ENCODE measurements around the gene COL20A1.

Gene COL20A1

DNA sequence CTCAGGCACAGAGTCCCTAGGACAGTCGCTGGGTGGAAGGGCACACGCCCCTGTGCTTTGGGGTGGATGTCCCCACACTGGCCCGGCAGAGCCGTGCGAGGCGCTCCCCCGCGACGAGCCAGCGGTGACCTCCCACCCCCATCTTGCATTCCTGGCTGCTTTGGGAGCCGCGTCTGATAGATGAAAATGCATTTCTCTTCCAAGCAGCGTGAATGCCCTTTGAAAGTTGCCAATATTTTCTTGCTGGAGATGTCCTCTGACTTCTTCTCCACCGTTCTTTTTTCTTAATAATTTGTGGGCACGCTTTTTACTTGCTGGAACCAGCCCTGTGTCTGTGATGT is 29.9 kb downstream of the COL20A1 start:
- H3K9ac ChIP-seq: no peak overlapping the region
- peaks cover 0 to 5% (median 0%) of the 10 kb centered on the region in 11 experiments; a peak in 1 of 22 replicates for H4K20me1 ChIP-seq
- TF ChIP-seq Cebpa-rat (IDR thresholded peaks at IDR 0.05): no peak
- H3K4me1 ChIP-seq: peaks cover 26 to 36% (median 29%) of the 10 kb centered on the region in 10 experiments
- H3K4me3 ChIP-seq: no peak overlapping the region
- peaks cover 0 to 13% (median 0%) of the 10 kb centered on the region in 11 experiments; a peak in 9 of 22 replicates for H3K9me3 ChIP-seq (replicated peaks in 1 of 11)
- no peak overlapping the region for H3K27ac ChIP-seq
- H3K36me3 ChIP-seq: no peaks in the 10 kb centered on the region
- H3K4me2 ChIP-seq: no peak overlapping the region
- no peaks in the 10 kb centered on the region for H3K27me3 ChIP-seq

DNA sequence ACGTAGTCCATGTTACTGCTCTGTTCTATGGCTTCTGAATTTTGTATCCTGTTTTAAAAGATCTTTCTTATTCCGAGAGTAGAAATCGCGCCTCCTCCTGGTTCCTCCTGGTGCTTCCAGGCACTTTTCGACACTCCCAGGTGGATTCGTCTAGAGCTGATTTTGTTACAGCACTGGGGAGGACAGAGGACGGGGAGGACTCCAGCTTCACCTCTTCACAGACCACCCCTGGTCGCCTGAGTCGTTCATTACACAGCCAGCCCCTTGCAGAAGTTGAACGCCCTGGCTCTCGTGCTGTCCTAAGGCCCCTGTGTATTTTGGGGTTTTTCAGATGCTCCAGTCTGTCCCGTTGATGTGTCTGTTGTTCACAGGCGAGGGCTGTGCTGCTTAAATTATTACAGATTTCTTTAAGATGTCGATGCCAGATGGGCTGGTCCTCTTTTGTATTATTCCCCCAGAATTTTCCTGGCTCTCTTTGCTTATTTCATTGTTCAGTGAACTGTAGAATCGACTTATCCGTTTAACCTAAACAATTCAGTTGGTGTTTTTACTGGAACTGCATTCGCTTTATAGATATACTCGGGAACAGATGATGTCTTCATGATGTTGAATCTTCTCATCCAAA is 30.5 kb downstream of the COL20A1 start:
- no peak for TF ChIP-seq Cebpa-rat (IDR thresholded peaks at IDR 0.05)
- no peak overlapping the region for H3K9ac ChIP-seq

DNA sequence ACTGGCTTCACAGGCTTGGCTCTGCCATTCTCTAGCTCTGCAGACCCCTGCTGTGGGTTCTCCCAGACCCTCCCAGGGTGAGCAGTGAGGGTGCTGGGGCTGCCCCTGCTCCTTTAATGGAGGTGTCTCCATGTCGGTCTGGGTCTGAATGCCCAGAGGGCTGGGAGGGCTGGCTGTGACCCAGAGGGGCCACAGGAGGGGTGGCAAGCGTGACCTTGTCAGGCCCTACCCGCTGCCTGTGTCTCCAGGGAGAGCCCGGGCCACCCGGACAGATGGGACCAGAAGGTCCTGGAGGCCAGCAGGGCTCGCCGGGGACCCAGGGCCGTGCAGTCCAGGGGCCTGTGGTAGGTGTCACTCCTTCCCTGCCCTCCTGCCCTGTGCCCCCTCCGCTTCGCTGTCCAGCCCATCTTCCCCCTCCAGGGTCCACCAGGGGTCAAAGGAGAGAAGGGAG is 32.1 kb downstream of the COL20A1 start:
- no peak for TF ChIP-seq Cebpa-rat (IDR thresholded peaks at IDR 0.05)
- peaks cover 0 to 13% (median 0%) of the 10 kb centered on the region in 11 experiments; a peak in 9 of 22 replicates for H3K9me3 ChIP-seq (replicated peaks in 1 of 11)
- H3K4me3 ChIP-seq: no peak overlapping the region
- H3K9ac ChIP-seq: 0 out of 22 replicates have a peak overlapping the region, but pooled peaks of 1 of the 11 experiments have one; percentile 19
- peaks cover 0 to 8% (median 0%) of the 10 kb centered on the region in 11 experiments; a peak in 1 of 22 replicates for H4K20me1 ChIP-seq
- peaks cover 26 to 38% (median 29%) of the 10 kb centered on the region in 10 experiments for H3K4me1 ChIP-seq
- H3K27ac ChIP-seq: peak overlapping the region in 7 of 11 experiments; percentile 25 to 81 (median 77); a peak in 8 of 22 replicates
- peak overlapping the region; percentile 0 to 98 (median 90); a peak in 14 of 22 replicates for H3K4me2 ChIP-seq
- no peaks in the 10 kb centered on the region for H3K36me3 ChIP-seq
- H3K27me3 ChIP-seq: no peaks in the 10 kb centered on the region

More for the DNA sequence above, 30.5 kb downstream of the COL20A1 start:
- no peaks in the 10 kb centered on the region for H3K27me3 ChIP-seq
- H3K27ac ChIP-seq: no peak overlapping the region
- H3K4me1 ChIP-seq: peaks cover 26 to 38% (median 29%) of the 10 kb centered on the region in 10 experiments
- H3K4me2 ChIP-seq: no peak overlapping the region
- H4K20me1 ChIP-seq: peaks cover 0 to 8% (median 0%) of the 10 kb centered on the region in 11 experiments; a peak in 1 of 22 replicates
- H3K9me3 ChIP-seq (replicated peaks in 1 of 11): peaks cover 0 to 13% (median 0%) of the 10 kb centered on the region in 11 experiments; a peak in 9 of 22 replicates
- no peak overlapping the region for H3K4me3 ChIP-seq
- H3K36me3 ChIP-seq: no peaks in the 10 kb centered on the region

DNA sequence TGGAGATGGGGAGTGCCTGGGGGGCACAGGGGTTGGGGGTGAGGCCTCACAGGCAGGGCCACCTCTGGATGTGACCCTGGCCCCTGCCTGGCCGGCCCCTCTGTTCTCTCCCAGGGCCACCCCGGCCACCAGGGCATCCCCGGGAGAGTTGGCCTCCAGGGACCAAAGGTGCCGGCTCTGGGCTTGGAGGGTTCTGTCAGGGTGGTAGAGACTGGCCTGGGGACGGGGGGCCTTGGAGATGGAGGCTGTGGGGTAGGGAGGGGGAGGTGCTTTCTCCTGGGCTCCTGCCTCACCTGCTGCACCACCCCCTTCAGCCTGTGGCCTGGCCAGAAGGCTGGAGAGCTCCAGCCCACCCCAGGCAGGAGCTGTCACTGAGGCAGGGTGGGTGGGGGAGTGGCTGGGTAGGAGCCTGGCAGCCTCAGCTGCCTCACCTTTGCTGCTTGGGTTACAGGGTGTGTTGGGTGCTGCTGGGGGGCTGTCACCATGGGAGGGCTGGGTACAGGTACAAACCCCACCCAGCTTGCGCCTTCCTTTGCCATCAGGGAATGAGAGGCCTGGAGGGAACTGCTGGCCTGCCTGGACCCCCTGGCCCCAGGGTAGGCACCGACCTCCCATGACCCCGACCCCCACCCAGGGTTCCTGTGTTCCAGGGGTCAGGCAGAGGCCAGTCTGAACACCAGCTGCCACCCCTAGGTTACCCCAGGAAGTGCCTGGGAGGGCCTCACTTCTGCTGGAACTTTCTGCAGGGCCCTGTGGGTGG is 32.7 kb downstream of the COL20A1 start:
- peaks cover 0 to 8% (median 0%) of the 10 kb centered on the region in 11 experiments; a peak in 1 of 22 replicates for H4K20me1 ChIP-seq
- peak overlapping the region; percentile 52 to 81 (median 76); a peak in 21 of 22 replicates for H3K27ac ChIP-seq
- H3K9ac ChIP-seq: peak overlapping the region in 7 of 11 experiments; percentile 19 to 60 (median 46); a peak in 11 of 22 replicates
- H3K4me3 ChIP-seq: peak overlapping the region in 3 of 10 experiments; percentile 9 to 40 (median 16); a peak in 4 of 20 replicates
- peaks cover 26 to 38% (median 29%) of the 10 kb centered on the region in 10 experiments for H3K4me1 ChIP-seq
- peaks cover 0 to 13% (median 0%) of the 10 kb centered on the region in 11 experiments; a peak in 9 of 22 replicates for H3K9me3 ChIP-seq (replicated peaks in 1 of 11)
- H3K27me3 ChIP-seq: no peaks in the 10 kb centered on the region
- H3K4me2 ChIP-seq: peak overlapping the region; percentile 57 to 98 (median 90)
- no peaks in the 10 kb centered on the region for H3K36me3 ChIP-seq
- no peak for TF ChIP-seq Cebpa-rat (IDR thresholded peaks at IDR 0.05)

DNA sequence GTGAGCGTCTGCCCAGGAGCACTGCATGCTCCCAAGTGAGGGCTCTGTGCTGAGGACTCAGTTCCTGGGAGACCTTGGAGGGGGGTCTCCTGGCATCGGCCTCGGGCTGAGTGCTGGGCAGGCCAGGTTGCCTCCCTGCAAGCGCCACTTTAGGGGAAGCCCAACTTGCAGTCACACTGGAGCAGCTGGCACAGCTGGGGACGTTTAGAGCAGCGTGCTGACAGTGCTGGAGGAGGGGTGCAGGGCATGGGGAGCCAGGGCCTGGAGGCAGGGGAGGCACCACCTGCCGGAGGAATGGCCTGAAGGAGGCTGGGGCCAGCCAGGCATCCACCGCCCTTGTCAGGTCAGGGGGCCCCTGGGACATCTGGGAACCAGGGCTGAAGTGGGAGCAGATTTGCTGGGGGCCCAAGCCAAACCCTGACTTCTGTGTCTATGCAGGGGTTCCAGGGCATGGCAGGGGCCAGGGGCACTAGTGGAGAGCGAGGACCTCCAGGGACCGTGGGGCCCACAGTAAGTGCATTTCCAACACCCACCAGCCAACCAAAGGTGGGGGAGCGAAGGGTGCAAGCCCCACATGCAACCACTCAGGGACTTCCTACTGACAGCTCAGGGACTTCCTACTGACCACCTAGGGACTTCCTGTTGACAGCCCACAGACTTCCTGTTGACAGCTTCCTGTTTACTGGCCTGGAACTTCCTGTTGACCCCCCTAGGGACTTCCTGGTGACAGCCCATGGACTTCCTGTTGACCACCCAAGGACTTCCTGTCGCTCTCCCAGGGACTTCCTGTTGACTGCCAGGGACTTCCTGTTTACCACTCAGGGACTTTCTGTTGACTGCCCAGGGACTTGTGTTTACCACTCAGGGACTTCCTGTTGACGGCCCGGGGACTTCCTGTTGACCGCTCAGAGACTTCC is 33.6 kb downstream of the COL20A1 start:
- Histone ChIP-seq H3K36me3 (no peaks in the 10 kb centered on the region), H4K20me1 (peaks cover 0 to 8% (median 0%) of the 10 kb centered on the region in 11 experiments; a peak in 1 of 22 replicates), H3K9me3 (replicated peaks in 1 of 11) (peaks cover 0 to 17% (median 3%) of the 10 kb centered on the region in 11 experiments; a peak in 14 of 22 replicates), H3K4me2 (peak overlapping the region; percentile 57 to 98 (median 90)), H3K4me3 (peak overlapping the region in 6 of 10 experiments; percentile 8 to 40 (median 18); a peak in 6 of 20 replicates), H3K27ac (peak overlapping the region; percentile 52 to 81 (median 76)), H3K4me1 (peaks cover 26 to 38% (median 29%) of the 10 kb centered on the region in 10 experiments), H3K9ac (peak overlapping the region in 8 of 11 experiments; percentile 8 to 60 (median 44); a peak in 12 of 22 replicates), H3K27me3 (no peaks in the 10 kb centered on the region)
- TF ChIP-seq Cebpa-rat (IDR thresholded peaks at IDR 0.05): no peak

DNA sequence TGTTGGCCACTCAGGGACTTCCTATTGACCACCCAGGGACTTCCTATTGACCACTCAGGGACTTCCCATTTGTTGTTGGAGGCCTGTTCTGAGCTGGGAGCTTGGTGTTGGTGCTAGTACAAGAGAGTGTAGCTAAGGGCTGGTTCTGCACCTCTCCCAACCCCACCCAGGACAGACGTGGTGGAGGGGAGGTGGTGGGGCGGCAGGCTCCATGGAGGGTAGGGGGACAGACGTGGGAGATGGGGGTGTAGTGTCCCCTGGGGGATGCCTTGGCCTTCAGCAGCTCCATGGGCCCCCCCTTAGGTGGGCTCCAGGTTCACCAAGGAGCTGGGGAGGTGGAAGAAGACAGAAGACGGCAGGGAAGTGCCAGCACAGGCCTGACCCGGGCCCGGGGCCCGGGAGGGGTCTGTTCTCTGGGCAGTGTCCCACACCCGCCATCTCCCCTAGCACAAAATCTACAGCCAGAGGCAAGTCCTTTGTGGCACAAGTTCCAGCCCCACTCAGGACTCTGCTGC is 34.3 kb downstream of the COL20A1 start:
- Histone ChIP-seq H3K27me3 (no peaks in the 10 kb centered on the region), H3K9me3 (replicated peaks in 1 of 11) (peaks cover 5 to 23% (median 10%) of the 10 kb centered on the region in 11 experiments; a peak in 18 of 22 replicates), H3K9ac (peak overlapping the region in 4 of 11 experiments; percentile 46 to 60 (median 50); a peak in 4 of 22 replicates), H3K4me3 (no peak overlapping the region), H3K4me2 (peak overlapping the region; percentile 57 to 98 (median 90); a peak in 19 of 22 replicates), H3K36me3 (no peaks in the 10 kb centered on the region), H3K27ac (peak overlapping the region; percentile 52 to 81 (median 76); a peak in 21 of 22 replicates), H4K20me1 (peaks cover 0 to 8% (median 0%) of the 10 kb centered on the region in 11 experiments; a peak in 1 of 22 replicates), H3K4me1 (peaks cover 26 to 38% (median 29%) of the 10 kb centered on the region in 10 experiments)
- TF ChIP-seq Cebpa-rat (IDR thresholded peaks at IDR 0.05): no peak

DNA sequence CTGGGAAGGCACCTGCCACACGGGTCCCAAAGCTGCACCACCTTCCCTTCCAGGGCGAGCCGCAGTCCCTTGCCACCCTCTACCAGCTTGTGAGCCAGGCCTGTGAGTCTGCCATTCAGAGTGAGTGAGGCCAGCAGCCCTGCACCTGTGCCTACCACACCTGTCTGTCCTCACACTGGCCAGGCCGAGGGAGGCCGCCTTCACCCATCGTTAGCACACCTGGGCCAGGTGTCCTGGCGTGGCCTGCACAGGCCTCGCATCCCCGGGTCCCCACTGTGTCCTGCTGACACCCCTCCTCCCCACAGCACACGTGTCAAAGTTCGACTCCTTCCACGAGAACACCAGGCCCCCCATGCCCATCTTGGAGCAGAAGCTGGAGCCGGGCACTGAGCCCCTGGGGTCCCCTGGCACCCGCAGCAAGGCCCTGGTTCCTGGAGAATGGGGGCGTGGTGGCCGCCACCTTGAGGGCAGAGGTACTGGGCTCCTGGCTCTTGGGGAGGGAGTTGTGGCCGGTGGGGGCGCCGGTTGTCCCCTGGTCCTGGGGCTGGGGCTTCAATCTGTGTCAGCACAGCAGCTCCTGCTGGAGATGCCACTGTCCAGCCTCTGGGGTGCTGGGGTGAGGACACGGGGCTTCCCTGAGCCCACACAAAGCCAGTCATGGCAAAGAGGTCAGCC is 35.2 kb downstream of the COL20A1 start:
- no peak for TF ChIP-seq Cebpa-rat (IDR thresholded peaks at IDR 0.05)
- Histone ChIP-seq H4K20me1 (peaks cover 0 to 8% (median 0%) of the 10 kb centered on the region in 11 experiments; a peak in 1 of 22 replicates), H3K9me3 (replicated peaks in 1 of 11) (peaks cover 5 to 23% (median 10%) of the 10 kb centered on the region in 11 experiments; a peak in 18 of 22 replicates), H3K27me3 (no peaks in the 10 kb centered on the region), H3K27ac (peak overlapping the region in 4 of 11 experiments; percentile 72 to 79 (median 76); a peak in 4 of 22 replicates), H3K4me1 (peaks cover 26 to 38% (median 29%) of the 10 kb centered on the region in 10 experiments), H3K36me3 (no peaks in the 10 kb centered on the region), H3K9ac (no peak overlapping the region), H3K4me3 (no peak overlapping the region), H3K4me2 (no peak overlapping the region; a peak in 1 of 22 replicates)

Data from BLaER1 treated with 17β-estradiol and CSF1 and Interleukin-3, amounts not matched to agents 10 nM and 100 nM (cell line).